BE2C (cell line): ENCODE measurements around the gene TTC12.

ENCODE experiments used
- DNase-seq: peaks from one replicate; pipeline ENCODE4 v3.0.0-alpha.2; 2020
- H3K27me3 ChIP-seq: fragments of 250-450 bp; sonication (Bioruptor Pico); 2 replicates; pipeline ENCODE4 v1.5.1; 2020; ENCODE audit warnings: mild to moderate bottlenecking
- H3K36me3 ChIP-seq: fragments of 250-450 bp; sonication (Bioruptor Pico); 2 replicates; pipeline ENCODE4 v1.5.1; 2020; ENCODE audit warnings: mild to moderate bottlenecking
- H3K4me1 ChIP-seq: fragments of 250-450 bp; sonication (Bioruptor Pico); 2 replicates; pipeline ENCODE4 v1.5.1; 2020
- H3K4me3 ChIP-seq: 2 replicates; pipeline ENCODE4 v1.5.1; 2011; ENCODE audit warnings: low read depth, low read length
- H3K9me3 ChIP-seq: fragments of 250-450 bp; sonication (Bioruptor Pico); 2 replicates; pipeline ENCODE4 v1.5.1; 2020
- CTCF ChIP-seq: IDR thresholded peaks from 2 replicates; pipeline ENCODE4 v1.5.1; 2012; ENCODE audit warnings: mild to moderate bottlenecking, low read depth, low read length

TTC12 gene

GRCh38 chr11:113270080-113270479, 44.3 kb upstream of the TTC12 start:
- DNase-seq: no peak
- Histone ChIP-seq H3K36me3 (peaks cover 55% of the 10 kb centered on the region), H3K27me3 (no peaks in the 10 kb centered on the region), H3K4me3 (no peak overlapping the region), H3K9me3 (no peaks in the 10 kb centered on the region), H3K4me1 (peaks cover 17% of the 10 kb centered on the region)
- TF ChIP-seq CTCF: no peak

- peaks cover 17% of the 10 kb centered on the region for H3K4me1 ChIP-seq
- H3K9me3 ChIP-seq: no peaks in the 10 kb centered on the region
- H3K4me3 ChIP-seq: no peak overlapping the region
Measured at GRCh38 chr11:113271551-113272245, 42.7 kb upstream of the TTC12 start.

GRCh38 chr11:113272281-113272680, 42.1 kb upstream of the TTC12 start:
- H3K9me3 ChIP-seq: no peaks in the 10 kb centered on the region
- no peak overlapping the region for H3K4me3 ChIP-seq
- H3K36me3 ChIP-seq: peaks cover 64% of the 10 kb centered on the region
- no peaks in the 10 kb centered on the region for H3K27me3 ChIP-seq
- no peak for TF ChIP-seq CTCF
- peaks cover 17% of the 10 kb centered on the region for H3K4me1 ChIP-seq
- DNase-seq: no peak

More at GRCh38 chr11:113271551-113272245, 42.7 kb upstream of the TTC12 start:
- Histone ChIP-seq H3K36me3 (peaks cover 64% of the 10 kb centered on the region), H3K27me3 (no peaks in the 10 kb centered on the region)
- TF ChIP-seq CTCF: no peak
- no peak for DNase-seq

GRCh38 chr11:113272927-113273615, 41.3 kb upstream of the TTC12 start:
- H3K9me3 ChIP-seq: no peaks in the 10 kb centered on the region
- peaks cover 17% of the 10 kb centered on the region for H3K4me1 ChIP-seq
- H3K36me3 ChIP-seq: peaks cover 63% of the 10 kb centered on the region
- no peak overlapping the region for H3K4me3 ChIP-seq
- no peaks in the 10 kb centered on the region for H3K27me3 ChIP-seq
- no peak for DNase-seq
- no peak for TF ChIP-seq CTCF

GRCh38 chr11:113273720-113274119, 40.7 kb upstream of the TTC12 start:
- Histone ChIP-seq H3K27me3 (no peaks in the 10 kb centered on the region), H3K9me3 (no peaks in the 10 kb centered on the region), H3K4me1 (peaks cover 17% of the 10 kb centered on the region), H3K36me3 (peaks cover 60% of the 10 kb centered on the region), H3K4me3 (no peak overlapping the region)
- DNase-seq: peak; percentile 67
- TF ChIP-seq CTCF: no peak
